ENCODE data around the gene ZGRF1.
A peak's percentile ranks its signal among the peaks of the same experiment; 100 is the strongest.
"Not testable (repeated sequence)": the region's sequence is repeated elsewhere in the genome, so short reads cannot be mapped to it uniquely, and the experiment has no call there.

ZGRF1 gene

GRCh38 chr4:112636688-112637551 lies at the start of gene ZGRF1, which contains the start of gene LARP7:
TSS of gene ZGRF1 (minus strand) at chr4:112636909. CDS start at chr4:112633176, 3,733 bp downstream.
TSS of gene LARP7 (plus strand) at chr4:112637143. CDS start at chr4:112644670, 7,527 bp downstream.
- peak; percentile 98 for DNase-seq

GRCh38 chr4:112680996-112681395 lies 44.3 kb upstream of the ZGRF1 start:
- DNase-seq, result no peak

DNA sequence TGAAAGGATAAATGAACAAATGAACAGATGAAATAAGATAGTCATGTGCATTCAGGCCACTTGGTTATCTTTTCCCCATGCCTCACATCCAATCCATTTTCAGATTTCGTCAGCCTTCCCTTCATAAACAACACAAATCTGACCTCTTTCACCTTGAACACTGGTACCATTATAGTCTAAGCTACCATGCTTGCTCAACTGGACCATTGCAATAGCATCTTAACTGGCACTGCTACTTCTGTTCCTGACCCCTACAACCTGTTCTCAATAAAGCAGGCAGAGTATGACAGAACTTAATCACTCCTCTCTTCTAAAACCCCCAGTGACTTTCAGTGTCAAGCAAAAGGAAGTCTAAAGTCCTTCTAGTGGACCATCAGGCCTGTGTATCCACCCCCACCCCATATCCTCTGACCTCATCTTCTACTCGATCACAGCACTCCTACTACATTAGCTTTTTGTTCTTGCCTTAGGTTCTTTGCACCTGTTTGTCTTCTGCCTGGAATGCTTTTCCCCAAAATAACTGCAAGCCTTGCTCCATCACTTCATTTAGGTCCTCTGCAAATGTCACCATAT lies 40.9 kb upstream of the ZGRF1 start:
- no peak for DNase-seq

DNA sequence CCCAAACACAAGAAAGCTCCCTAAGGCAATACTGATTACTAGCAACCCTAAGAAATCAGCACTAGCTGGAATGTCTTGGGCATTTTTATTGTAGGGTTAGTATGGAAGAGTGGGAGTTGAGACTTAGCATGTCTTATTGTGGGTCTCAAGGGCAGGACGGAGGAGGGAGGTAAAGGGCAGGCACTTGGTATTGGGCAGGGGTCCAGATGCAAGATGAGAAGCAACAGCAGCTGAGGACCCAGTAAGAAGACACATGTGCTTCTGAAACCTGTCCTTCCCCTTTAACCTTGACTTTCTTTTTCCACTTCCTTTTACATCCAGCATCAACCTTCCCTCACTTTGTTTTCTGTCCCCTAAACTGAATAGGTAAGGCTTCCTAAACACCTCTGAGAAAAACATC lies 37.7 kb upstream of the ZGRF1 start:
- no peak for DNase-seq

DNA sequence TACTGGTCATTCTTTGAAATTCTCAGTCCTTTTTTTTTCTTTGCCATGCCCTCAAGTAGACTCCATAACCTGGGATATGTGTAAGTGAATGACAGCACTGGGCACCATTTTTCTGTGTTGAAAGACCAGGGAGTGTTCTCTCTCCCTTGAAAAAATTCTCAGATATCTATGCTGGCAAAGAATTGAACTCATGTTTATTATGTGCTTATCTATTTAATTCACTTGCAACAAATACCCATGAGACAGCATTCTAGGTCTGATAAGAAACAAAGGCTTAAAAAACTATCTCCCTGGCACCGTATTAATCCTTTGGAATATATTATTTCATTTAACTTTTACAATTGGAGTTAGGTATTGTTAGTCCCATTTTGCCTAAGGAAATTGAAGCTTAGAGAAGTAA lies 37.0 kb upstream of the ZGRF1 start:
- DNase-seq, result no peak

DNA sequence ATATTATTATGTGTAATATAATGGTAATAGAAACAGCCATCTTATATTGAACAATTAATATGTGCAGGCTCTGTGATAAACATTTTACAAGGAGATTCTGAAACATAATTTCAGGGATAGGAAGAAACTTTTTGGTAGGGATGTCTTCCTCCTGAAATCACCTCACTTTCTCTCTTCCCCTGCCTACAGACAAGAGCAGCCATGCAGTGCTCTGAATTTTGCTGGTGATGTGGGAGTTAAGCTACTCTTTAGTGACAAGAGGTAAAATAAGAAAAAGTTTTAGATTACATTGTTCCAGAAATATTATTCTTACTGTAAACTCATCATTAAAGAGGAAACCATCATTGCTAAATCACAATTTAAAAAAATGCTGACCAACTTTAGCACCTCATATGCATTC lies 36.4 kb upstream of the ZGRF1 start:
- no peak for DNase-seq

DNA sequence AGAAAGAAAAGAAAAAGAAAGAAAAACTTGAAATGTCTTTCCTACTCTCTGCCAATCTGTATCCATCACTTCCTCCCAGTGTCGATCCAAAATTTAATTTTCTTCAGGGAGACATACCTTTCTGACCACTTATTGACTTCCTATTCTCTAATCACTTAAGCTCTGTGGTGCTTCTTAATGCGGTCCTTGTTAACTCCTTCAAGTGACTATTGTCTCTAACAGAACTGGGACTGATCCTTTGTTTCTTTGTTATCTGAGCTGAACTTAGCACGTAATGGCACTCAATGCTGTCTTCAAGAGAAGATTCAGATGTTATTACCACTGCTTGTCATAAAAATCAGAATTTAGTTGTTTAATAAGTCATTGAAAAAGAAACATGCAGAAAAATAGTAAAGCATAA lies 31.4 kb upstream of the ZGRF1 start:
- DNase-seq, result no peak

GRCh38 chr4:112664611-112665010 lies 27.9 kb upstream of the ZGRF1 start:
- peak; percentile 40 for DNase-seq

- DNase-seq, result not testable (repeated sequence)
These were observed 19.4 kb upstream of the ZGRF1 start for GRCh38 chr4:112656115-112656514.

GRCh38 chr4:112655270-112655669 lies 18.6 kb upstream of the ZGRF1 start:
- no peak for DNase-seq

- DNase-seq, result no peak
These were observed 15.5 kb upstream of the ZGRF1 start for GRCh38 chr4:112652216-112652615.

DNA sequence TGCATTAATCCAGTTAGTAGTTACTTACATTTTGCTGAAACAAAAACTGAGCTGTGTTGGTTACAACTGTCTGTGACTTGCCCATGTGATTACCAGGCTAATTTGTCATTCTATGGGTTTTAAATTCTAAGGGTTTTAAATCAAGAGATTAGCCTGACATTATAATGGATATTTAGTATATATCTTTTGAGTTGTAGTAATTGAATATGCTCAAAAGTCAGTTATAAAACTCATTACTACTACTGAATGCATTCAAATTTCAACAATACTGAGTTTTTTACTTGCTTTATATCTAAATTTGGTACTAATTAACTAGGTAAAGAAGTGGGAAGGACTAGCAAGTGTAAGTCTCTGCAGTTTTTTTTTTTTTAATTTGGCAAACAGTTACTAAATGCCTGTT lies 14.9 kb upstream of the ZGRF1 start:
- no peak for DNase-seq

- DNase-seq, result no peak
These were observed 13.6 kb upstream of the ZGRF1 start for GRCh38 chr4:112650332-112650731.

DNA sequence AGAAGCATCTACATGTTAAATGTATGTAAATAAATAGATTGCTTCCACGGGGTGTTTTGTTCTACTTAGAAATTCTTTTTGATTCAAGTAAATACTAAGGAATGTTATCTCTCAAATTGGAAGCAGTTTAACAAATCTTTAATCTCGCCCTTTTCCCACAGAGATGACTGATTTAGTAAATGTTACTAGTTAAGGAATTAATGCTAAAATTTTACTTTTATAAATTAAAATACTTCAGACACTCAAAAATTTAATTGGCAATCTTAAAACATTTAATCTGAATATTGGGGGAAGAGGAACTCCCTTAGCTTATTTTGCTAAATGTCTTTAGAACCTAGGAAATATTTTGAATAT lies 12.3 kb upstream of the ZGRF1 start:
- DNase-seq, result no peak

GRCh38 chr4:112648263-112649054 lies 11.8 kb upstream of the ZGRF1 start:
- no peak for DNase-seq

GRCh38 chr4:112647785-112648184 lies 11.1 kb upstream of the ZGRF1 start:
- DNase-seq, result no peak

- DNase-seq, result no peak
These were observed 10.2 kb upstream of the ZGRF1 start for GRCh38 chr4:112646632-112647537.

- no peak for DNase-seq
These were observed 9.0 kb upstream of the ZGRF1 start for GRCh38 chr4:112645541-112646329.

- DNase-seq, result not testable (repeated sequence)
These were observed 8.2 kb upstream of the ZGRF1 start for GRCh38 chr4:112644595-112645535.

GRCh38 chr4:112642526-112642925 lies 5.8 kb upstream of the ZGRF1 start:
- no peak for DNase-seq

GRCh38 chr4:112637552-112637866 lies 800 bp upstream of the ZGRF1 start:
- no peak for DNase-seq
